Measurements from ENCODE around the gene SYCE1L.

The SYCE1L gene

GRCh38 chr16:77208382-77208781 lies 9.2 kb downstream of the SYCE1L start:
- no peak for DNase-seq
- no peak for TF ChIP-seq CTCF (IDR thresholded peaks at IDR 0.05; ENCODE audit: low read depth, low read length)
- no peaks in the 10 kb centered on the region for H3K27me3 ChIP-seq (ENCODE audit: insufficient read depth, low read depth, severe bottlenecking)

GRCh38 chr16:77211880-77212740 lies 12.9 kb downstream of the SYCE1L start:
- no peaks in the 10 kb centered on the region for H3K27me3 ChIP-seq (ENCODE audit: insufficient read depth, low read depth, severe bottlenecking)
- H3K36me3 ChIP-seq = peaks cover 9% of the 10 kb centered on the region
- peak overlapping the region; percentile 97 for H3K27ac ChIP-seq
- no peak for TF ChIP-seq CTCF (IDR thresholded peaks at IDR 0.05; ENCODE audit: low read depth, low read length)
- H3K4me3 ChIP-seq (ENCODE audit: low read depth, low read length) = peak overlapping the region; percentile 88
- DNase-seq = peak; percentile 95
- H3K9me3 ChIP-seq (ENCODE audit: severe bottlenecking) = no peaks in the 10 kb centered on the region

More at GRCh38 chr16:77208382-77208781, 9.2 kb downstream of the SYCE1L start:
- Histone ChIP-seq H3K4me3 (ENCODE audit: low read depth, low read length) (no peak overlapping the region), H3K36me3 (peaks cover 6% of the 10 kb centered on the region), H3K27ac (peak overlapping the region; percentile 78), H3K9me3 (ENCODE audit: severe bottlenecking) (no peaks in the 10 kb centered on the region)

GRCh38 chr16:77212741-77213541 lies 13.7 kb downstream of the SYCE1L start:
- DNase-seq = peak; percentile 78
- no peaks in the 10 kb centered on the region for H3K9me3 ChIP-seq (ENCODE audit: severe bottlenecking)
- no peaks in the 10 kb centered on the region for H3K27me3 ChIP-seq (ENCODE audit: insufficient read depth, low read depth, severe bottlenecking)
- H3K4me3 ChIP-seq (ENCODE audit: low read depth, low read length) = peak overlapping the region; percentile 88
- H3K27ac ChIP-seq = peak overlapping the region; percentile 97
- no peak for TF ChIP-seq CTCF (IDR thresholded peaks at IDR 0.05; ENCODE audit: low read depth, low read length)
- H3K36me3 ChIP-seq = peaks cover 9% of the 10 kb centered on the region

GRCh38 chr16:77213542-77214106 lies 14.4 kb downstream of the SYCE1L start:
- TF ChIP-seq CTCF (IDR thresholded peaks at IDR 0.05; ENCODE audit: low read depth, low read length) = no peak
- Histone ChIP-seq H3K27ac (no peak overlapping the region), H3K9me3 (ENCODE audit: severe bottlenecking) (no peaks in the 10 kb centered on the region), H3K27me3 (ENCODE audit: insufficient read depth, low read depth, severe bottlenecking) (no peaks in the 10 kb centered on the region), H3K36me3 (peaks cover 9% of the 10 kb centered on the region), H3K4me3 (ENCODE audit: low read depth, low read length) (no peak overlapping the region)
- DNase-seq = no peak

- H3K27ac ChIP-seq = no peak overlapping the region
- peaks cover 9% of the 10 kb centered on the region for H3K36me3 ChIP-seq
- no peak for TF ChIP-seq CTCF (IDR thresholded peaks at IDR 0.05; ENCODE audit: low read depth, low read length)
Measured at GRCh38 chr16:77214411-77215138, 15.4 kb downstream of the SYCE1L start.

More at GRCh38 chr16:77214411-77215138, 15.4 kb downstream of the SYCE1L start:
- DNase-seq = no peak
- H3K4me3 ChIP-seq (ENCODE audit: low read depth, low read length) = no peak overlapping the region
- no peaks in the 10 kb centered on the region for H3K9me3 ChIP-seq (ENCODE audit: severe bottlenecking)
- H3K27me3 ChIP-seq (ENCODE audit: insufficient read depth, low read depth, severe bottlenecking) = no peaks in the 10 kb centered on the region

Data from WERI-Rb-1 (cell line).